ENCODE results near the gene LGMN.

Gene LGMN

GRCh38 chr14:92657457-92658142, 90.8 kb downstream of the LGMN start:
- Histone ChIP-seq H3K9me3 (ENCODE audit: control insufficient read depth, insufficient read depth, low read length) (no peaks in the 10 kb centered on the region), H3F3A (ENCODE audit: control insufficient read depth, insufficient read depth) (no peaks in the 10 kb centered on the region), H3K4me2 (ENCODE audit: low read length) (no peak overlapping the region), H3K27me3 (ENCODE audit: control insufficient read depth, low read length) (peaks cover 15% of the 10 kb centered on the region), H3K9me2 (replicated peaks; ENCODE audit: control insufficient read depth, low read length) (no peaks in the 10 kb centered on the region), H3K4me3 (ENCODE audit: low read length) (no peak overlapping the region), H3K4me1 (ENCODE audit: control insufficient read depth, low read length) (peaks cover 12% of the 10 kb centered on the region), H4K20me1 (ENCODE audit: control insufficient read depth, insufficient read depth, low read depth, low read length) (no peaks in the 10 kb centered on the region), H3K36me3 (ENCODE audit: control insufficient read depth, low read length) (no peaks in the 10 kb centered on the region), H3K79me2 (ENCODE audit: control insufficient read depth, low read length) (no peaks in the 10 kb centered on the region), H3K27ac (ENCODE audit: low read depth, low read length) (no peak overlapping the region)
- TF ChIP-seq CTCF (IDR thresholded peaks at IDR 0.05; ENCODE audit: low read depth, low read length, poor library complexity, severe bottlenecking) (no peak), EZH2phosphoT487 (IDR thresholded peaks at IDR 0.05; ENCODE audit: borderline replicate concordance, low read length) (no peak)

GRCh38 chr14:92656306-92657081, 91.9 kb downstream of the LGMN start:
- TF ChIP-seq CTCF (IDR thresholded peaks at IDR 0.05; ENCODE audit: low read depth, low read length, poor library complexity, severe bottlenecking) (no peak), EZH2phosphoT487 (IDR thresholded peaks at IDR 0.05; ENCODE audit: borderline replicate concordance, low read length) (no peak)
- Histone ChIP-seq H3K9me3 (ENCODE audit: control insufficient read depth, insufficient read depth, low read length) (no peaks in the 10 kb centered on the region), H3K9me2 (replicated peaks; ENCODE audit: control insufficient read depth, low read length) (no peaks in the 10 kb centered on the region), H3K79me2 (ENCODE audit: control insufficient read depth, low read length) (no peaks in the 10 kb centered on the region), H3K4me1 (ENCODE audit: control insufficient read depth, low read length) (peaks cover 13% of the 10 kb centered on the region), H3K4me3 (ENCODE audit: low read length) (no peak overlapping the region), H3K36me3 (ENCODE audit: control insufficient read depth, low read length) (no peaks in the 10 kb centered on the region), H3K4me2 (ENCODE audit: low read length) (no peak overlapping the region), H3F3A (ENCODE audit: control insufficient read depth, insufficient read depth) (no peaks in the 10 kb centered on the region), H3K27ac (ENCODE audit: low read depth, low read length) (no peak overlapping the region), H4K20me1 (ENCODE audit: control insufficient read depth, insufficient read depth, low read depth, low read length) (no peaks in the 10 kb centered on the region), H3K27me3 (ENCODE audit: control insufficient read depth, low read length) (peaks cover 22% of the 10 kb centered on the region)

- peaks cover 19% of the 10 kb centered on the region for H3K4me1 ChIP-seq (ENCODE audit: control insufficient read depth, low read length)
- no peaks in the 10 kb centered on the region for H3F3A ChIP-seq (ENCODE audit: control insufficient read depth, insufficient read depth)
- H3K4me3 ChIP-seq (ENCODE audit: low read length) = no peak overlapping the region
- H3K36me3 ChIP-seq (ENCODE audit: control insufficient read depth, low read length) = no peaks in the 10 kb centered on the region
- no peak overlapping the region for H3K4me2 ChIP-seq (ENCODE audit: low read length)
- no peaks in the 10 kb centered on the region for H3K9me2 ChIP-seq (replicated peaks; ENCODE audit: control insufficient read depth, low read length)
- H3K79me2 ChIP-seq (ENCODE audit: control insufficient read depth, low read length) = no peaks in the 10 kb centered on the region
- peaks cover 22% of the 10 kb centered on the region for H3K27me3 ChIP-seq (ENCODE audit: control insufficient read depth, low read length)
- no peaks in the 10 kb centered on the region for H4K20me1 ChIP-seq (ENCODE audit: control insufficient read depth, insufficient read depth, low read depth, low read length)
- TF ChIP-seq EZH2phosphoT487 (IDR thresholded peaks at IDR 0.05; ENCODE audit: borderline replicate concordance, low read length) (no peak), CTCF (IDR thresholded peaks at IDR 0.05; ENCODE audit: low read depth, low read length, poor library complexity, severe bottlenecking) (no peak)
- no peaks in the 10 kb centered on the region for H3K9me3 ChIP-seq (ENCODE audit: control insufficient read depth, insufficient read depth, low read length)
- H3K27ac ChIP-seq (ENCODE audit: low read depth, low read length) = no peak overlapping the region
Observed at GRCh38 chr14:92655419-92656201, 92.8 kb downstream of the LGMN start.
